ENCODE data around the gene CMC1.

The CMC1 gene

GRCh38 chr3:28349469-28350000 is 108.1 kb downstream of the CMC1 start:
- DNase-seq, result peak in 1 of 58 donors; percentile 30

Measured in anterior cingulate cortex (tissue), 58 donors.